ENCODE results near the gene DMRTB1. TPM values are rescaled to one million over a fixed set of nuclear protein-coding genes. Genes with fewer than 3 reads are reported as not detected.

DMRTB1 gene
- polyA plus RNA-seq, 1 donor from 2014 or later, result not detected

DNA sequence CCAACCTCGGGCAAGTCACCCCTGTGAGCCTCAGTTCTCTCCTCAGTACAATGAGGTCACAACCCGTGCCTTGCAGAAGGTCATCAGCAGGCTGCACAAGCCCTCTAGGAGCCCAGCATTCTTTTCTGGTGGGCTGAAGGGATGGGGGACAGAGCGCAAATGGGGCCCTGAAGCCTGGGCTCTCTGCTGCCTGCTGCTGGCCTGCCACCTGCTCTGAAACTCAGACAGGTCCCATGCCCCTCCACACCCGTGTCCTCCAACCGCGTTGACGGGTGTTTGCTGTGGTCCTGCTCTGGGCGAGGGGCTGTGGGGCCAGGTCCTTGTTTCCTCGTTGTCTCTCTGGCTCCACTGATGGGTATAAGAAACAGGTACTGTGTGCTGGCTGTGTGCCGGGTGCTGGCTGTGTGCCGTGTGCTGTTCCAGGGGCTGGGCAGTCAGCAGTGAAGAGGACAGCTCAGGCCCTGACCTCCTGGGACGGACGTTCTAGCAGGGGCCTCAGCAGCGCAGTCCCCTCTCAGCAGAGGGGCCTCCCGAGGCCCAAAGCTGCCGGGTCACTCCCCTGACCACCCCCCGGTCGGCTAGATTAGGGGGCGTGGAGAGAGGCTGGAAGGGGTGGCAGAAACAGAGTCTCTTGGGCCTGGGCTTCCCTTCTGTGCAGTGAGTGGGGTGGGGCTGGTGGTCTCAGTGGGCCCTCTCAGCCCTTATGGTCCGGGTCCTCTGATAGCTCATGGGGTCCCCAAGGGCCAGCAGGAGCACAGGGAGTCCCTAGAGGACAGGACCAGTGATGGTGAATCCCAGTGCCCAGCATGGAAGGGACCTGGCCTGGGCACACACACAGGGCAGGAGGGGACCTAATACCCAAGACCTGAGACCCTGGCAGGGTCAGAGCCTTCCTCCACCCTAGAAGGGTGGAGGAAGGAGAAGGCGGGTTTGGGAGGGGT, 42.1 kb downstream of the DMRTB1 start:
- no peaks in the 10 kb centered on the region for H3K36me3 ChIP-seq (ENCODE audit: insufficient read depth, low read length)
- no peaks in the 10 kb centered on the region for H3K79me2 ChIP-seq (replicated peaks; ENCODE audit: insufficient read depth, low read length)
- H3K9ac ChIP-seq (ENCODE audit: low read length), result no peak overlapping the region
- H3F3A ChIP-seq (ENCODE audit: insufficient read depth, low read length, poor library complexity, severe bottlenecking), result no peaks in the 10 kb centered on the region
- TF ChIP-seq SMC3 (conservative IDR thresholded peaks at IDR 0.05; ENCODE audit: poor library complexity) (no peak), RAD21 (conservative IDR thresholded peaks at IDR 0.05) (no peak), POLR2AphosphoS5 (IDR thresholded peaks at IDR 0.05) (no peak), EP300 (conservative IDR thresholded peaks at IDR 0.05; ENCODE audit: poor library complexity, severe bottlenecking) (no peak)
- H3K27ac ChIP-seq (ENCODE audit: low read length), result no peak overlapping the region
- no peak overlapping the region for H2AFZ ChIP-seq (ENCODE audit: low read depth, low read length)
- no peak overlapping the region for H3K4me3 ChIP-seq (ENCODE audit: low read length)
- no peaks in the 10 kb centered on the region for H3K9me2 ChIP-seq (ENCODE audit: insufficient read depth, low read length)
- H3K9me3 ChIP-seq (ENCODE audit: low read length), result no peaks in the 10 kb centered on the region
- H4K20me1 ChIP-seq (ENCODE audit: insufficient read depth), result no peaks in the 10 kb centered on the region
- H3K27me3 ChIP-seq (ENCODE audit: insufficient read depth, low read depth, low read length), result no peaks in the 10 kb centered on the region
- no peak overlapping the region for H3K4me2 ChIP-seq (ENCODE audit: low read length)

DNA sequence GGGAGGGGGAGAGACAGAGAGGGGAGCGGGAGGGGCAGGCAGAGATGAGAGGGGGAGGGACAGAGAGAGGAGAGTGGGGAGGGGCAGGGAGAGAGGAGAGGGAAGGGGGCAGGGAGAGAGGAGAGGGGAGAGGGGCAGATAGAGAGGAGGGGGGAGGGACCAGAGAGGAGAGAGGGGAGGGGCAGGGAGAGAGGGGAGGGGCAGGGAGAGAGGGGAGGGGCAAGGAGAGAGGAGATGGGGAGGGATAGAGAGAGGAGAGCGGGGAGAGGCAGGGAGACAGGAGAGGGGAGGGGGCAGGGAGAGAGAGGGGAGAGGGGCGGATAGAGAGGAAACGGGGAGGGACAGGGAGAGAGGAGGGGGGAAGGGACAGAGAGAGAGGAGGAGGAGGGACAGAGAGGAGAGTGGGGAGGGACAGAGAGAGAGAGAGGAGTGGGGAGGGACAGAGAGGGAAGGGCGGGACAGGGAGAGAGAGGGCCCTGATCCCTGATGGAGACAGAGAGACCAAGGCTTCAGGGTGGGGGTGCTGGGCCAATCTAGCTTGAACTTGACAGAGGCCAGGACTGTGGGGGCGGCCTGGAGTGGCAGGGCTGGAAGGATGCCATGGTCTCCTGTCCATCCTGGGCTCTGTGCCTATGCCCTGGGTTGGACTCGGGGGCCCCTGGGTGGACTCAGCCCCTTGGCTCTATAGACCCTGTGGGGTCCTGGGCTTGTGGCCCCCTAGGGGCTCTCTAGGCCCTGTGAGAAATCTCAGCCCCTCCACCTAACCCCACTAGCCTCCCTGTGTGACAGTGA, 43.6 kb downstream of the DMRTB1 start:
- H3K27ac ChIP-seq (ENCODE audit: low read length), result no peak overlapping the region
- no peak overlapping the region for H3K9ac ChIP-seq (ENCODE audit: low read length)
- no peaks in the 10 kb centered on the region for H3F3A ChIP-seq (ENCODE audit: insufficient read depth, low read length, poor library complexity, severe bottlenecking)
- no peaks in the 10 kb centered on the region for H3K9me2 ChIP-seq (ENCODE audit: insufficient read depth, low read length)
- no peaks in the 10 kb centered on the region for H3K9me3 ChIP-seq (ENCODE audit: low read length)
- no peaks in the 10 kb centered on the region for H4K20me1 ChIP-seq (ENCODE audit: insufficient read depth)
- H3K36me3 ChIP-seq (ENCODE audit: insufficient read depth, low read length), result no peaks in the 10 kb centered on the region
- TF ChIP-seq, protein P1, sequence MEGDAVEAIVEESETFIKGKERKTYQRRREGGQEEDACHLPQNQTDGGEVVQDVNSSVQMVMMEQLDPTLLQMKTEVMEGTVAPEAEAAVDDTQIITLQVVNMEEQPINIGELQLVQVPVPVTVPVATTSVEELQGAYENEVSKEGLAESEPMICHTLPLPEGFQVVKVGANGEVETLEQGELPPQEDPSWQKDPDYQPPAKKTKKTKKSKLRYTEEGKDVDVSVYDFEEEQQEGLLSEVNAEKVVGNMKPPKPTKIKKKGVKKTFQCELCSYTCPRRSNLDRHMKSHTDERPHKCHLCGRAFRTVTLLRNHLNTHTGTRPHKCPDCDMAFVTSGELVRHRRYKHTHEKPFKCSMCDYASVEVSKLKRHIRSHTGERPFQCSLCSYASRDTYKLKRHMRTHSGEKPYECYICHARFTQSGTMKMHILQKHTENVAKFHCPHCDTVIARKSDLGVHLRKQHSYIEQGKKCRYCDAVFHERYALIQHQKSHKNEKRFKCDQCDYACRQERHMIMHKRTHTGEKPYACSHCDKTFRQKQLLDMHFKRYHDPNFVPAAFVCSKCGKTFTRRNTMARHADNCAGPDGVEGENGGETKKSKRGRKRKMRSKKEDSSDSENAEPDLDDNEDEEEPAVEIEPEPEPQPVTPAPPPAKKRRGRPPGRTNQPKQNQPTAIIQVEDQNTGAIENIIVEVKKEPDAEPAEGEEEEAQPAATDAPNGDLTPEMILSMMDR (IDR thresholded peaks at IDR 0.05; ENCODE audit: poor library complexity, severe bottlenecking), result no peak
- TF ChIP-seq MXI1 (conservative IDR thresholded peaks at IDR 0.05; ENCODE audit: poor library complexity, severe bottlenecking) (no peak), SMC3 (conservative IDR thresholded peaks at IDR 0.05; ENCODE audit: poor library complexity) (no peak), POLR2AphosphoS5 (IDR thresholded peaks at IDR 0.05) (no peak), EP300 (conservative IDR thresholded peaks at IDR 0.05; ENCODE audit: poor library complexity, severe bottlenecking) (no peak), EZH2 (IDR thresholded peaks at IDR 0.05; ENCODE audit: borderline replicate concordance, insufficient read depth, low read length, poor library complexity, severe bottlenecking) (no peak), TAF1 (IDR thresholded peaks at IDR 0.05; ENCODE audit: low read depth) (no peak), RAD21 (conservative IDR thresholded peaks at IDR 0.05) (no peak)
- TF ChIP-seq, protein P2, sequence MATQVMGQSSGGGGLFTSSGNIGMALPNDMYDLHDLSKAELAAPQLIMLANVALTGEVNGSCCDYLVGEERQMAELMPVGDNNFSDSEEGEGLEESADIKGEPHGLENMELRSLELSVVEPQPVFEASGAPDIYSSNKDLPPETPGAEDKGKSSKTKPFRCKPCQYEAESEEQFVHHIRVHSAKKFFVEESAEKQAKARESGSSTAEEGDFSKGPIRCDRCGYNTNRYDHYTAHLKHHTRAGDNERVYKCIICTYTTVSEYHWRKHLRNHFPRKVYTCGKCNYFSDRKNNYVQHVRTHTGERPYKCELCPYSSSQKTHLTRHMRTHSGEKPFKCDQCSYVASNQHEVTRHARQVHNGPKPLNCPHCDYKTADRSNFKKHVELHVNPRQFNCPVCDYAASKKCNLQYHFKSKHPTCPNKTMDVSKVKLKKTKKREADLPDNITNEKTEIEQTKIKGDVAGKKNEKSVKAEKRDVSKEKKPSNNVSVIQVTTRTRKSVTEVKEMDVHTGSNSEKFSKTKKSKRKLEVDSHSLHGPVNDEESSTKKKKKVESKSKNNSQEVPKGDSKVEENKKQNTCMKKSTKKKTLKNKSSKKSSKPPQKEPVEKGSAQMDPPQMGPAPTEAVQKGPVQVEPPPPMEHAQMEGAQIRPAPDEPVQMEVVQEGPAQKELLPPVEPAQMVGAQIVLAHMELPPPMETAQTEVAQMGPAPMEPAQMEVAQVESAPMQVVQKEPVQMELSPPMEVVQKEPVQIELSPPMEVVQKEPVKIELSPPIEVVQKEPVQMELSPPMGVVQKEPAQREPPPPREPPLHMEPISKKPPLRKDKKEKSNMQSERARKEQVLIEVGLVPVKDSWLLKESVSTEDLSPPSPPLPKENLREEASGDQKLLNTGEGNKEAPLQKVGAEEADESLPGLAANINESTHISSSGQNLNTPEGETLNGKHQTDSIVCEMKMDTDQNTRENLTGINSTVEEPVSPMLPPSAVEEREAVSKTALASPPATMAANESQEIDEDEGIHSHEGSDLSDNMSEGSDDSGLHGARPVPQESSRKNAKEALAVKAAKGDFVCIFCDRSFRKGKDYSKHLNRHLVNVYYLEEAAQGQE (IDR thresholded peaks at IDR 0.05; ENCODE audit: borderline replicate concordance), result no peak
- no peak overlapping the region for H3K4me3 ChIP-seq (ENCODE audit: low read length)
- H3K27me3 ChIP-seq (ENCODE audit: insufficient read depth, low read depth, low read length), result no peaks in the 10 kb centered on the region
- no peak overlapping the region for H2AFZ ChIP-seq (ENCODE audit: low read depth, low read length)
- no peaks in the 10 kb centered on the region for H3K79me2 ChIP-seq (replicated peaks; ENCODE audit: insufficient read depth, low read length)
- H3K4me2 ChIP-seq (ENCODE audit: low read length), result no peak overlapping the region
